Right renal cortex interstitium (tissue), 3 donors: ENCODE data around the gene MEOX1. TPM values are rescaled to one million over a fixed set of nuclear protein-coding genes. Genes with fewer than 3 reads are reported as not detected.

Experiments
- DNase-seq, 3 donors: peaks; one replicate each; pipeline ENCODE4 v3.0.0-alpha.2; 2013; ENCODE audit warnings: low read depth in 3 of 3, low spot score in 2 of 3
- polyA plus RNA-seq, 3 donors: library from polyadenylated mRNA; unstranded; fragments of 120-200 nt; gene quantifications; one replicate each; pipeline ENCODE4 v1.2.1, GENCODE V29; 2013; ENCODE audit not compliant: insufficient read length in 3 of 3

Gene MEOX1
- polyA plus RNA-seq, 3 donors: 11.1 to 18.4 (median 11.2) TPM

GRCh38 chr17:43683928-43684653, 22.4 kb upstream of the MEOX1 start:
- no peak for DNase-seq

- DNase-seq: no peak
Observed at GRCh38 chr17:43680461-43680860, 18.7 kb upstream of the MEOX1 start.

DNA sequence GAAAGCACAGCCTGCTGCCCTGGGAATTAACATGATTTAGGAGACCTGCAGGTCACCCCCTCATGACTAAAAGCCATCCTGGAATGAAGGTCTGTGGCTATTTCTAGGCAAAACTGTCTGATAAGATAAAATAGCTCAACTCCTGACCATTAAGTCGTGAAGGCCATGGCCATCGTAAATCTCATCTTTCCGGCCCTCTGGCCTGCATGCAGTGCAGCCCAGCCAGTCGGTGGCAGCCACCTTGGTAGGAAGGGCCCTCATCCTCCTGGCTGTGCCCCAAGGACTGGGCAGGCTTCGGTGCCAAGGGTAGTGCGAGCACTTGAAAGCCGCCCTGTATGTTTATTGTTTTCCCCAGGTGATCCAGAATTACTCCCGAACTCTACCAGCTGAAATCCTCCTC, 18.2 kb upstream of the MEOX1 start:
- DNase-seq: no peak

- DNase-seq: no peak
Observed at GRCh38 chr17:43679401-43679800, 17.7 kb upstream of the MEOX1 start.

GRCh38 chr17:43676471-43676870, 14.7 kb upstream of the MEOX1 start:
- no peak for DNase-seq

DNA sequence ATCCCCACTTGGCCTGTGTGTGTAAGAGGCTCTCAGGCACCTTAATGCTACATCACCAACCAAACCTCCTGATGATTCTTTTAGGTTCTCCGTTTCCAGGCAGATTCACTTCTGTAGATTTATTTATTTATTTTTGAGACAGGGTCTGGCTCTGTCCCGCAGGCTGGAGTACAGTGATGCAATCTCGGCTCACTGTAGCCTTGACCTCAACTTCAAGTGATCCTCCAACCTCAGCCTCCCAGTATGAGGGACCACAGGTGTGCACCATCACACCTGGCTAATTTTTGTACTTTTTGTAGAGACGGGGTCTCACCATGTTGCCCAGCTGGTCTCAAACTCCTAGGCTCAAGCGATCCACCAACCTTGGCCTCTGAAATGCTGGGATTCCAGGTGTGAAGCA, 12.7 kb upstream of the MEOX1 start:
- DNase-seq: no peak

- DNase-seq: no peak
Observed at GRCh38 chr17:43673516-43674323, 12.0 kb upstream of the MEOX1 start.

DNA sequence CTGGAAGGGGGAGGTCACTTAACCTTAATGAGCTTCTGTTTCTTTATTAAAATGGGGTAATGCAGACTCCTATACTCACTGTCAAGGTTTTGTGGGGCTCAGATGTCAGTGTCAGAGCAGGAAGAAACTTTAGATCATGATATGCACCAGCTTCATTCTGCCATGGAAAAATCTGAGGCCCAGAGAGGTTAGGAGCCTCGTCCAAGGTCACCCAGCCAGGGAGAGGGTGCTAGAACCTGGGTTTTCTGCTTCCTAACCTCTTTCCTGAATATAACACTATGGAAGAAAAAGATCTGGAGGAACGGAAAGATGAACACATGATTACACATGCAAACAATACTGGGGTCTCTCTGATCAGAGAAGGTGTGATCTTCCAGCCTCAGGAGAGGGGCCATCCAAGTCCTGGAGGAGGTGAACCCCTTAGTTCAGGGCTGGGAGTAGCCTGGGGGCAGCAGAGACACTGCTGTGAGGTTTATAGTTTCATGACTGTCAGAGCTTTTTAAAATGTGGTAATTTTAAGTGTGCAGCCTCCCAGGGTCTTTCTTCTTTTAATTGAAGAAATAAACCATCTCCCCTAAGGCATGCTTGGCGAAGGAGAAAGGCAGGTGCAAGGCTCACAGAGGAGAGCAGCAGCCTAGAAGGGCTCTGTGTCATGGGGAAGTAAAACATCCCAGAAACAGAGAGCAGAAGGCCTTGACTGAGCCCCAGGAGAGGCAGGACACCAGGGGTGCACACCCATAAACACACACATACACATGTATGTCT, 10.2 kb upstream of the MEOX1 start:
- DNase-seq: no peak

DNA sequence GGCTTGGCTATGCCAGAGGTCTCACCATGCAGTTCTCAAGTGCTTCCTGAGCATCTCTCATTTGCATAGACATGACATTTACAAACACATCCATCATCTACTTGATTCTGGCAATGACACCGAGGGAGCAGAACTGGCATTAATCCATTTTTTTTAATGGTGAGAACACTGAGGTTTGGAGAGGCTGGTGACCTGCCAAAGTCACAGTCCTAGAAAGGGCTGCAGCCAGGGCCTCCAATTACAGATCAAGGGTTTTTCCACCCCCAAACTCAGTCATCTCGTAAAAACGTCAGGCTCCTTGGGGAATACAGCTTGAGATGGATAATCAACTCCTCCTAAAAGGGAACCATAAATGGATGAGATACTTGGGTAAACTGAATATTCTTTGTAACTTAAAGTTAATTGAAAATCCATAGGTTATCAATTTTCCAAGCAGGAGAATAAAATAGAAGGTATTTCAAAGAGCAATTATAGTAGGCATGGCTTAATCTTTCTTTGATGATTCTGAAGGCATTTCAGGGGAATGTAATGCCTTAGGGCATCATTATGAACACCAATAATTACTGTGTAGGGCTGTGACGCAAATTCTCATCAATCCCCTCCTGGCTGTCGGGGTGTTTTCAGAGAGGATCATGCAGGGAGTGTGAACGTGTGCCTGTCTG, 9.4 kb upstream of the MEOX1 start:
- DNase-seq: no peak

DNA sequence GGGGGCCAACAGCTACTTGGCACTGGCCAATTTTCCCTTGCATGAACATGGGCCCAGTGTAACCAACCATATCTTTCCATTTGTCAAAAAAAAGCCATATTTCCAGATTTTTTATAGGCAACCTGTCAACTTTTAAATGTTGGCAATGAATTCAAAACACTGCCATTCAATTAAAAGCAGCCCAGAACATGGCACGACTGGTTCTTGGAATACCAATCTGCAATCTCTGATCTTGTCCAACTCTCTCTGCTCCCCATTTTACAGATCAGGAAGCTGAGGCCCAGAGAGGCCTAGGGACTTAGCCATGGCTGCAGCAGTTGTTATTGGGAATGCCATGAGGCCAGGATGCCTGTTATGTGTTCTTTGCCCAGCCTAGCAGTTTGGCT, 8.9 kb upstream of the MEOX1 start:
- no peak for DNase-seq

DNA sequence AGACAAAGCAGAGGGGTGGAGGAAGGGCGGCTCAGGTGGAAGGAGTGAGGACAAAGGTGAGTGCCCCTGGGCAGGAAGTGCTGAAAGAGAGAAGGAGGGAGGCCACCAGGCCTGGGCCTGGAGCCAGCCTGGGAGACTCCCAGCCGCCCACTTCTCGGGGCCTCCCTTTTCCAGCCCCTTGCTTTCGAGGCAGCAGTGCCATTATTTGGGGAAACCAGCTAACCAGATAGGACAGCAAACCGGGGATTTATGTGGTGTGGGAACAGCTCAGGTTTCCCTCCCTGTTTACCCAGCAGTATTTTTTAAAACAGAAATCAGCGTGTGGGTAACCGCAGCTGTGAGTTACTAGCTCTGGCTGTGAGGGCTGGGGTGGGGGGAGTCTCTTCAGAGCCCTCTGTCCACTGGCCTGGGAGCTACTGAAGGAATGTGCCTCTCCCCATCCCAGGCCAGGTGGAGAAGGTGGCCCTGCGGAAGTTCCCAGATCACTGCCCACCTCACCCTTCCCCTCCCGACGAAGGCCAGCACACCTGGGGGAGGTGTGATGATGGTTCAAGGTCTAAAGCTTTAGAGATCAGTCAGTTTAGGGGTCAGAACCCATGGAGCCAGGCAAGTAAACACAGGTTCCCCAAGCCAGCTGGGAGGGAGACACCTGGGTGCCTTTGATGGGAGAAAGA, 8.4 kb upstream of the MEOX1 start:
- DNase-seq: no peak

GRCh38 chr17:43667947-43668348, 6.2 kb upstream of the MEOX1 start:
- DNase-seq: no peak

DNA sequence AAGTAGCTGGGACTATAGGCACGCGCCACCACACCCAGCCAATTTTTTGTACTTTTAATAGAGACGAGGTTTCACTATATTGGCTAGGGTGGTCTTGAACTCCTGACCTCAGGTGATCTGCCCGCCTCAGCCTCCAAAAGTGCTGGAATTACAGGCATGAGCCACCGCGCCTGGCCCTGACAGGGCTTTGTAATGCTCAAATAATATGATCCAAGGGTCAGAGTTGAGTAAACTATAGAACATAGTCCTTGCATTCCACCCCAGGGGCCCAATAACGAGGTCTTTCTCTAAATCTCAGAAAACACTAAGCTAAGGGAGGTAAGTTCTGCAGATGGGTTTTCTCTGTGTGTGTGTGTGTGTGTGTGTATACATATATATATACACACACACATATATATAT, 5.8 kb upstream of the MEOX1 start:
- no peak for DNase-seq

GRCh38 chr17:43665937-43666236, 4.2 kb upstream of the MEOX1 start:
- no peak for DNase-seq

GRCh38 chr17:43665084-43665936, 3.6 kb upstream of the MEOX1 start:
- no peak for DNase-seq

GRCh38 chr17:43664096-43664495, 2.4 kb upstream of the MEOX1 start:
- no peak for DNase-seq

DNA sequence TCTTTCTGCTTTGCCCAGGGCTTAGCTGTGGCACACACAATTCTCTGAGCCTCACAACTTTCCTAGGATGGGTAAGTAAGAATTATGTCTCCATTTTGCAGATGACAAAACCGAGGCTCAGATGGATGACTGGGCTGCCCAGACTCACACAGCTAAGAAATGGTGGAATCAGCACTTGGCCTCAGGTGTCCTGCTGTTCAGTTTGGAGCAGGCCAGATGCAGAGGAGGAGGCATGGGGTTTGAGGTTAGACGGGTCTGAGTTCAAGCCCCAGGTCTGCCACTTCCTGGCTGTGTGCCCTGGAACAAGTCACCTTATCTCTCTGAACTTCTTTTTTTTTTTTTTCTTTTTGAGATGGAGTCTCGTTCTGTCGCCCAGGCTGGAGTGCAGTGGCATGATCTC, 1.7 kb upstream of the MEOX1 start:
- DNase-seq: no peak

GRCh38 chr17:43662413-43663141, 855 bp upstream of the MEOX1 start:
- DNase-seq: no peak
